SKM-1 treated with dmso at 0.1 percent for 144 hours (cell line): ENCODE data around the gene ZNF846.
"Not testable (repeated sequence)": the region's sequence is repeated elsewhere in the genome, so short reads cannot be mapped to it uniquely, and the experiment has no call there.

ENCODE experiments used
- DNase-seq: peaks from one replicate; lab custom pipeline; 2025; ENCODE audit not compliant: unreplicated experiment; lab: John Stamatoyannopoulos, UW

The ZNF846 gene

GRCh38 chr19:9785367-9786331 is 17.1 kb upstream of the ZNF846 start:
- peak; percentile 94 for DNase-seq

- not testable (repeated sequence) for DNase-seq
Measured at GRCh38 chr19:9784163-9784496, 15.6 kb upstream of the ZNF846 start.

GRCh38 chr19:9782338-9782737 is 13.8 kb upstream of the ZNF846 start:
- no peak for DNase-seq

GRCh38 chr19:9757544-9758501 is 10.7 kb downstream of the ZNF846 start:
- no peak for DNase-seq

GRCh38 chr19:9752701-9753443 is 15.7 kb downstream of the ZNF846 start:
- no peak for DNase-seq

- DNase-seq, result no peak
Measured at GRCh38 chr19:9751446-9751845, 17.1 kb downstream of the ZNF846 start.

- no peak for DNase-seq
Measured at GRCh38 chr19:9741476-9742171, 26.9 kb downstream of the ZNF846 start.

- no peak for DNase-seq
Measured at GRCh38 chr19:9735986-9736385, 32.6 kb downstream of the ZNF846 start.

- not testable (repeated sequence) for DNase-seq
Measured at GRCh38 chr19:9730056-9730455, 38.5 kb downstream of the ZNF846 start.

GRCh38 chr19:9729162-9729561 is 39.4 kb downstream of the ZNF846 start:
- no peak for DNase-seq

GRCh38 chr19:9727644-9728043 is 40.9 kb downstream of the ZNF846 start:
- no peak for DNase-seq

GRCh38 chr19:9725508-9726201 is 42.9 kb downstream of the ZNF846 start:
- not testable (repeated sequence) for DNase-seq

- DNase-seq, result no peak
Measured at GRCh38 chr19:9724157-9724556, 44.4 kb downstream of the ZNF846 start.

GRCh38 chr19:9721861-9722260 is 46.7 kb downstream of the ZNF846 start:
- DNase-seq, result peak; percentile 55

GRCh38 chr19:9720541-9720940 is 48.0 kb downstream of the ZNF846 start:
- no peak for DNase-seq

- no peak for DNase-seq
Measured at GRCh38 chr19:9711815-9712214, 56.7 kb downstream of the ZNF846 start.

GRCh38 chr19:9709305-9709704 is 59.2 kb downstream of the ZNF846 start:
- peak; percentile 31 for DNase-seq

- no peak for DNase-seq
Measured at GRCh38 chr19:9705836-9706235, 62.7 kb downstream of the ZNF846 start.

- no peak for DNase-seq
Measured at GRCh38 chr19:9702186-9702585, 66.4 kb downstream of the ZNF846 start.
